ENCODE measurements around the gene IKZF3.
"Not testable (repeated sequence)": the region's sequence is repeated elsewhere in the genome, so short reads cannot be mapped to it uniquely, and the experiment has no call there.

Gene IKZF3

DNA sequence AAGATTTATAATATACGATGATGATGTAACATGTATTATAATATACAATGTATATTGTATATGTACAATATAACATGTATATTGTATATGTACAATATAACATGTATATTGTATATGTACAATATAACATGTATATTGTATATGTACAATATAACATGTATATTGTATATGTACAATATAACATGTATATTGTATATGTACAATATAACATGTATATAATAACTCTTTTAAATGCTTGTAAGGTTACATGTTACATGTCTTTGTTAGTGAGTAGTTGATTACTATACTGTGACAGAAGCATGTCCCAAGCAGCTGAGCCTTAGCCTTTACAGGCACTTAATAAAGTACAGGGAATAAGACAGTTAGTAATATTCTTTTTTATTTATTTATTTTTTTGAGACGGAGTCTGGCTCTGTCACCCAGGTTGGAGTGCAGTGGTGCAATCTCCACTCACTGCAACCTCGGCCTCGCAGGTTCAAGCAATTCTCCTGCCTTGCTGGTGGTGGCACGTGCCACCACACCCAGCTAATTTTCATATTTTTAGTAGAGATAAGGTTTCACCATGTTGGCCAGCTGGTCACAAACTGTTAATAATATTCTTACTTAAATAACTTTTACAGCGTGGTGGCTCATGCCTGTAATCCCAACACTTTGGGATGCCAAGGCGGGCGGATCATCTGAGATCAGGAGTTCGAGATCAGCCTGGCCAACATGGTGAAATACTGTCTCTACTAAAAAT, 8.0 kb downstream of the IKZF3 start:
- DNase-seq, result not testable (repeated sequence)

DNA sequence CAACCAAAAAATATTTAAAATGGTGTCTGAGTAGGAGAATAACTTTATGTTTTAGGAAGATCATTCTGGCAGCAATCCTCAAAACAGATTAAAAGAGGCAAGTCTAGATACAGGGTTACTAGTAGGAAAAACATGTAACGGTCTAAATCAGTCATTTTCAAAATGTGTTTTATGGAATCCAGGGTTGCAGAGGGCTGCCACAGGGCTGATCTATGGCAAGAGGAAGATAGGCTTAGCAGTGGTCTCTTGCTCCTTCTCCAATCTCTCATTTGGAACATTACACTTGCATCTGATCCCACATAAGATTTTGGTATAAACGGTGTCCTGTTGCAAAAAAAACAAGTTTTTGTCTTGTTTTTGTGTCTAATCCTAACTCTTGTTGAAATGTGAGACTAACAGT, 9.2 kb downstream of the IKZF3 start:
- DNase-seq, result no peak

DNA sequence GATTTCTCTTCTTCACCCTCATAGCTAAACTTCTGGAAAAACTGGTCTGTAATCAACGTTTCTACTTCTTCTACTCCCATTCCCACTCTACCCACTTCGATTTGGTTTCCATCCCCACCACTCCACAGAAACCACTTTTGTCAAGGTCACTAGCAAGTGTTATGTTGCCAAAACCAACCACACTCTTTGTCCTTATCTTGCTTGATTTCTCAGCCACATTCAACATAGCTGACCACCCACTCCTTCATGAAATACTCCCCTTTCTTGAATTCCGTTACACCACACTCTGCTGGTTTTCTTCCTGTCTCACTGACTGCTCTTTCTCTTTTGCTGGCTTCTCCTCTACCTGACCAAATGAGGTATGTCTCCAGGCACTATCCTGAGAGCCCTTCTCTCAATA, 11.9 kb downstream of the IKZF3 start:
- no peak for DNase-seq

DNA sequence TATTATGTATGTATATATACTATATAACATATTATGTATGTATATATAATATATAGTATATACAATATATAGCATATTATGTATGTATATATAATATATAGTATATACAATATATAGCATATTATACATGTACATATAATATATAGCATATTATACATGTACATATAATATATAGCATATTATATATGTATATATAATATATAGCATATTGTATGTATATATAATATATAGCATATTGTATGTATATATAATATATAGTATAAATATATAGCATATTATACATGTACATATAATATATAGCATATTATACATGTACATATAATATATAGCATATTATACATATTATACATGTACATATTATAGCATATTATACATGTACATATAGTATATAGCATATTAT, 13.9 kb downstream of the IKZF3 start:
- DNase-seq, result not testable (repeated sequence)

DNA sequence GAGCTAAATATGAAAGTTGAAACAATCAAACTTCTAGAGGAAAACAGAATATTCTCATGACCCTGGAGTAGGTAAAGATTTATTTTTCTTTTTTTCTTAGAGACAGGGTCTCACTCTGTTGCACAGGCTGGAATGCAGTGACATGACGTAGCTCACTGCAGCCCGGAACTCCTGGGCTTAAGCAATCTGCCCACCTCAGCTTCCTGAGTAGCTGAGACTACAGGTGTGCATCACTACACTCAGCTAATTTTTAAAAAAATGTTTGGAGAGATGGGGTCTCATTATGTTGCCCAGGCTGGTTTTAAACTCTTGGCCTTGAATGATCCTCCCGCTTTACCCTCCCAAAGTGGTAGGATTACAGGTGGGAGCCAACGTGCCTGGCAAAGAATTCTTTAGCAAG, 15.5 kb downstream of the IKZF3 start:
- no peak for DNase-seq

DNA sequence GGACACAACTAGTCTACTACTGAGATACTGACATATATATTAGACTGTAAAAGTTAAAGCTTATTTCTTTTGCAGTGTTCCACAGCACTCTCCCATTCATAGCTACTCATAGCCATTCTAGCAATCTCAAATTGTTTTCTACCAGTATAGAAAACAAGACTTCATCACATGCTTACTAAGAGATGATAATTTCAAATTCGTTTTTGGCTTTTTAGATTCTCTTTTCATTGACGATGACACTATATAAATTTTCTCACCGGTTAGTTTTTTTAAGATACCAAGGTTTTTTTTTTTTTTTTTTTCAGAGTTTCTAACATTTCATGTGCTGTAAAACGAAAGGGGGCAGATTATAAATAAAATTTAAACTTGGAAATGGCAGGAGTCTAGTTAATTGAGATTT, 17.9 kb downstream of the IKZF3 start:
- no peak for DNase-seq

DNA sequence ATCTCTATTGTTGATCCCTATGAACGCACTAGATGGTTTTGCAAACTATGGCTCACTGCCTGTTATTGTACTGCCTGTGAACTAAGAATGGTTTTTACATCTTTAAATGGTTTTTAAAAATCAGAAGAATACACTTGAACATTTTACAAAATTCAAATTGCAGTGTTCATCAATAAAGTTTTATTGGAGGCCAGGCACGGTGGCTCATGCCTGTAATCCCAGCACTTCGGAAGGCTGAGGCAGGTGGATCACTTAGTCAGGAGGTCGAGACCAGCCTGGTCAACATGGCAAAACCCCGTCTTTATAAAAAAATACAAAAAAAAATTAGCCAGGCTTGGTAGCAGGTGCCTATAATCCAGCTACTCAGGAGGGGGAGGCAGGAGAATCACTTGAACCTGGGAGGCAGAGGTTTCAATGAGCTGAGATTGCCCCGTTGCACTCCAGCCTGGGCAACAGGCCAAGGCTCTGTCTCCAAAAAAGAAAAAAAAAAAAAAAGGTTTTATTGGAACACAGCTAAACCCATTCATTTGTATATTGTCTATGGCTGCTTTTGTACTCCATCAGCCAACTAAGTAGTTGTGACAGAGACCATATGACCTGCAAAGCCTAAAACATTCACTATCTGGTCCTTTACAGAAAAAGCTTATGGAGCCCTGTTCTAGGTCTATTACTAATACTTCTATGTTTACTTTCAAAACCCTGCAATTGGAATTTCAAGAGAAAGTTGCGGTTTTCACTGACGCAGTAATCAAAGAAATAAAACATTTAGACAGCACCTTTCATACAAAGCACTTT, 18.9 kb downstream of the IKZF3 start:
- no peak for DNase-seq

DNA sequence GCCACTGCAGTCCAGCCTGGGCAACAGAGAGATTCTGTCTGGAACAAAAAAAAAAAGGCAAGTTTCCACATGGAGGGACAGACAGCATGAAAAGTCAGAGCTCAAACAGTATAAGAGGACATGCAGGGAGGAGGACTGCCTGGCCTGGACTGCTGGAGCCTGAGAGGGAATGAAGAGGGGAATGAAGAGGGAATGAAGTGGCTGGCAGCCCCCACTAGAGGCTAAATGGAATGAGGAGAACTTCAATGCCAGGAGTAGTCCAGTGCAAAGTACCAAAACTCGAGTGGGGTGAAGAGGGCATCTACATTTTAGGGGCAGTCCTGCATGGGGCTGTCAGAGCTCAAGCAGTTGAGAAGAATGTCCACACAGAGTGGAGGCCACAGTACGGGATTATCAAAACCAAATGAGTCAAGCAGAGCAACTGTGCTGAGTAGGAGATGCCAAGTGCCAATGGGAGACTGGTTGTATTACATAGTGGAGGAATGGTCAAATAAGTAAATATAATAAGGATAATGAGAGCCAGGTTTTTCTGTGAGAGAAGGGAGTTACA, 22.9 kb downstream of the IKZF3 start:
- no peak for DNase-seq

DNA sequence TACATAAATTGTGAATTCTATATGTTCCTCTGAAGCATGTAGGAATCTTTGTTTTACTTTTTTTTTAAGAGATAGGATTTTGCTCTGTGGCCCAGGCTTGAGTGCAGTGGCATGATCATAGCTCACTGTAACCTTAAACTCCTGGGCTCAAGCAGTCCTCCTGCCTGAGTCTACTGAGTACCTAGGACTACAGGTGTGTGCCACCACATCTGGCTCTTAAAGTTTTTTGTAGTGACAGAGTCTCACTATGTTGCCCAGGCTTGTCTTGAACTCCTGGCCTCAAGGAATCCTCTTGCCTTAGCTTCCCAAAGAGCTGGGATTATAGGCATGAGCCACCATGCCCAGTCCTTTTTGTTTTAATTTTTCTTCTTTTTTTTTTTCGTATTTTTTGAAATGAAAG, 25.3 kb downstream of the IKZF3 start:
- DNase-seq, result no peak

DNA sequence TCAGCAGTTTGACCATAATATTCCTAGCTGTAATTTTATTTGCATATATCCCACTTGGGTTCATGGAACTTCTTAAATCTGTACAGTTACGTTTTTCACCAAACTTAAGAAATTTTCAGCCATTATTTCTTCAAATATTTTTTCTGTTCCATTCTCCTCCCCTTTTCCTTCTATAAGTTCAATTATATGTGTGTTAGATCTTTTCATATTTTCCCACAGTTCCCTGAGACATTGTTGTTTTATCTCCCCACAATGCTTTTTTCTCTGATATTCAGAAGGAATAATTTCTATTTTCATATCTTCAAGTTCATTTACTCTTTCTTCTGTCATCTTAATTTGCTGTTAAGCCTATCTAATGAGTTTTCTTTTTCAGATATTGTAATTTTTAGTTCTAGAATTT, 26.1 kb downstream of the IKZF3 start:
- DNase-seq, result no peak

DNA sequence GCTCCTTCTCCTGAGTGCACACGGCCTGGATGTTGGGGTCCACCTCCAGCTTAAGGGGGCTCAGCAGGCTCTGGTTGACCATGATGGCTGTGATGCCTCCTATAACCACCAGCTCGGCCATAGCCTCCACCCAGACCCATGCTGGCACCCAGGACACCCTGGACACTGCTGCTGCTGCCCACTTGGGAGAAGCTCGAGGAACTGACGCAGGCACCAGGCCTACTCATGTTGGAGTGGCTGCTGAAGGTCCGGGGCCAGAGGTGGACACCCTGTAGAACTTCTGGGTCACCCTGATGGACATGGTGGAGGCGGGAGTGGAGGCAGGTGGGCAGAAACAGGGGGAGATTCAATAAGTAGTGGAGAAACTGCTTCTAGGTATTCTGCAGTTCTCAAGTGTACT, 28.0 kb downstream of the IKZF3 start:
- no peak for DNase-seq

DNA sequence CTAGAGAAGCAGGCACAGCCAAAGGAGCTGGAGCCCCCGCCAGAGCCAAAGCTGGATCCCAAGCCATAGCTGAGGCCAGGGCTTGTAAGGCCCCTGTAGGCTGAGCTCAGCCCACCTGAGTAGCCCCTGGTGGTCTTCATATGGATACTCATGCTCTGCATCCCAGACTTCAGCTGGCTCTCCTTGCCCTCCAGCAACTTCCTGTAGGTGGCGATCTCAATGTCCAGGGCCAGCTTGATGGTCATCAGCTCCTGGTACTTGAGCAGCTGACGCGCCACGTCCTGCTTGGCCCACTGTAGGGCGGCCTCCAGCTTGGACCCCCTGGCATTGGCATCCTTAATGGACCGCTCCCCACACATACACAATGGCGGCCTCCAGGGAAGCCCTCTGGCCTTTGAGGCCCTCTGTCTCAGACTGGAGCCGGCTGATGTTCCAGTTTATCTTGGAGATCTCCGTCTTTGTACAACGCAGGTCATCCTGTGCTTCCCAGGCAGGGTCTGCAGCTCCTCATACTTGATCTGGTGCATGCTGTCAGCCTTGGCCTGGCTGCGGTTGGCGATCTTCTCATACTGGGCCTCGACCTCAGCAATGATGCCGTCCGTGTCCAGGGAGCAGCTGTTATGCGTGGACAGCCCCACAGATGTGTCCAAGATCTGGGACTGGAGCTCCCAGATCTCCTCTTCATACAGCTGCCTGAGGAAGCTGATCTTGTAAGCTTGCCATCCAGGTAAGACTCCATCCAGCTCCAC, 28.9 kb downstream of the IKZF3 start:
- no peak for DNase-seq

DNA sequence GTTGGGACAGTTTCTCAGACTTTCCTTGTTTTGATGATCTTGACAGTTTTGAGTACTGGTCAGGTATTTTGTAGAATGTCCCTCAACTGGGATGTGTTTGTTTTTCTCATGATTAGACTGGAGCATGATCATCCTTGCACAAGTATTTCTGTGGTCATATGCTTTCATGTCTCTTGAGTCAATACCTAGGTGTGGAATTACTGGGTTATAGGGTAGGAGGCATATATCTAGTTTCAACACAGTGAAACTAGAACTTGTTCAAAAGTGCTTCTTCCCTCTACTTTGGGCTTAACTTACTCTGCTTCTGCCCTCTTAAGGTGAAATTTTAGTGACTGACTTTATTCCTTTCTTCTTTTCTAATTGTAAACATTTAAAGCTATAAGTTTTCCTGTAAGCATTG, 30.1 kb downstream of the IKZF3 start:
- DNase-seq, result no peak

DNA sequence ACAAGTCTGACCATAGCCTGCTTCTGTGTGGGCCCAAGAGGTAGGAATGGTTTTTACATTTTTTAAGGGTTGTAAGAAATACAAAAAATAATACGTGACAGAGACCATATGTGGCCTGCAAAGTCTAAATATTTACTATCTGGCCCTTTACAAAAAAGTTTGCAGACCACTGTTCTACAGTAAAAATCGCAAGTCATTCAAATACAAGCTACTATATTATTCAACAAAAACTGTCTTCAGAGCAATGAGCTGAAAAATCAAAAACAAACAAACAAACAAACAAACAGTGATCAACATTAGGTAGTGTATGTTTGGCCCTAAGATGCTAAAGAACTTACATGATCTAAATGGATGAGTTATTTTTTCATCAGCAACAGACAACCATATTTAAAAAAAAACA, 32.5 kb downstream of the IKZF3 start:
- no peak for DNase-seq

DNA sequence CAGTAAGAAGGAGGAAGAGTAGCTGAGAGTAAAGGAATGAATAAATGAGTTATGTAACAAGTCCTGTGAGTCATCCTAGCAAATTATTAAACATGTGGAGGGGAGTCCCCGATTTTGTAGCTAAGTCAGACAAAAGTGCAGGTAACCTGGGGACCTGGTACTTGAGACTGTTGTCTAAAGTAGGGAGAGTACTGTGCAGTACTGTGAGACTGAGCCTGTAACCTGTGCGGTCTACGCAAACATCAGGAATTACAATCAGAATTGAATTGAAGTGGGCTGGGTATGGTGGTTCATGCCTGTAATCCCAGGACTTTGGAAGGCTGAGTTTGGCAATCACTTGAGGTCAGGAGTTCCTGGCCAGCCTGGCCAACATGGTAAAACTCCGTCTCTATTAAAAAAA, 35.7 kb downstream of the IKZF3 start:
- no peak for DNase-seq

DNA sequence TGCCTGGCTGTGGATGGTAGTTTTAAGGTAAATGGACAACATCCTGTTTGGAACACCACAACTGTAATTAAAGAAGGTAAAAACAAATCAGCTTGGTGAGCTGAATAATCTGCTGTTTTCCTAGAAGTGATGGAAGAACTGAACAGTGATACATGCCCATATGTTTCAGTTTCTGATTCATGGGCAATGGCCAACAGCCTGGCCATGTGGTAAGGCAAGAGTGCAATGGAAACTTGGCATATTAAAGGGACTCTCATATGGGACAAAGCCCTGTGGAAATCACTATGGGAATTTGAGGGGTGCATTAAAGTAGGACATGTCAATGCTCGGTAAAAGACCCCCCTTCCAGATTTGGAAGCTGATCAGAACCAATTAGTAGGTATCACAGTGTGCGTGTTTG, 37.8 kb downstream of the IKZF3 start:
- DNase-seq, result no peak

DNA sequence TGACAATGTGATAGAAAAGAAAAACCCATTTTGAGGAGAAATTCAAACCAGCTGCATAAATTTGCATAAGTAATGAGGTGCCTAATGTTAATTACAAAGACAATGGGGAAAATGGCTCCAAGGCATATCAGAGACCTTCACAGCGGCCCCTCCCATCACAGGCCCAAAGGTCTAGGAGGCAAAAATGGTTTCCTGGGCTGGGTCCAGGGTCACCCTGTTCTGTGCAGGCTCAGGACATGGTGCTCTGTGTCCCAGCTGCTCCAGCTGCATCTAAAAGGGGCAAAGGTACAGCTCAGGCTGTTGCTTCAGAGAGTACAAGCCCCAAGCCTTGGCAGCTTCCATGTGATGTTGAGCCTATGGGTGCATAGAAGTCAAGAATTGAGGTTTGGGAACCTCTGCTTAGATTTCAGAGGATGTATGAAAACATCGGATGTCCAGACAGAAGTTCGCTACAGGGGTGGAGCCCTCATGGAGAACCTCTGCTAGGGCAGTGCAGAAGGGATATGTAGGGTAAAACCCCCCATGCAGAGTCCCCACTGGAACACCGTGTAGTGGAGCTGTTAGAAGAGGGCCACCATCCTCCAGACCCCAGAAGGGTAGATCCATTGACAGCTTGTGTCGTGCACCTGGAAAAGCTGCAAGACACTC, 40.6 kb downstream of the IKZF3 start:
- DNase-seq, result no peak

DNA sequence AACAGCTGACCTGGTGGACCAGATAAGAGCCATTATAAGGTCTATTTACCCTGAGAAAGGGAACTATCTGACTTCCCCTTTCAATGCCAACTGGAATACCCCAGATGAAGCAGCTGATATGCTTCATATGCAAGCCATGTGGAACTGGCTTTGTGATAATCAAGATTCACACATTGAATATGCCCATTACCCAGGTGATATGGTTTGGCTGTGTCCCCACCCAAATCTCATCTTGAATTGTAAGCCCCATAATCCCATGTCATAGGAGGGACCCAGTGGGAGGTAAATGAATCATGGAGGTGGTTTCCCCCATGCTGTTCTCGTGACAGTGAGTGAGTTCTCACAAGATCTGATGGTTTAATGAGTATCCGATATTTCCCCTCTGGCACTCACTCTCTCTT, 42.1 kb downstream of the IKZF3 start:
- DNase-seq, result no peak

DNA sequence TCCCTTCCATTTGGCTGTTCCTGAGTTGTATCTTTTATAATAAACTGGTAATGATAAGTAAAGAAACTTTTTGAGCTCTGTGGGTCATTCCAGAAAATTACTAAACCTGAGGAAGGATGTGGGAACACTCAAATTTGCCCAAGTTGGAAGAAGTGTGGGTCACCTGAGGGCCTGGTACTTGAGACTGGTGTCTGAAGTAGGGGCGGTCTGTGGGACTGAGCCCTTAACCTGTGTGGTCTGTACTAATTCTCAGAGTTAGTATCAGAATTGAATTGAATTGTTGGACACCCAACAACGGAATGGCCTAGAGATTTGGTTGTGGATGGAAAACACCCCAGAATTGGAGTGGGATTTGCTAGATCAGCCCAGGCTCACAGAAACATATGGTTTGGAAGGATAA, 43.1 kb downstream of the IKZF3 start:
- DNase-seq, result no peak

DNA sequence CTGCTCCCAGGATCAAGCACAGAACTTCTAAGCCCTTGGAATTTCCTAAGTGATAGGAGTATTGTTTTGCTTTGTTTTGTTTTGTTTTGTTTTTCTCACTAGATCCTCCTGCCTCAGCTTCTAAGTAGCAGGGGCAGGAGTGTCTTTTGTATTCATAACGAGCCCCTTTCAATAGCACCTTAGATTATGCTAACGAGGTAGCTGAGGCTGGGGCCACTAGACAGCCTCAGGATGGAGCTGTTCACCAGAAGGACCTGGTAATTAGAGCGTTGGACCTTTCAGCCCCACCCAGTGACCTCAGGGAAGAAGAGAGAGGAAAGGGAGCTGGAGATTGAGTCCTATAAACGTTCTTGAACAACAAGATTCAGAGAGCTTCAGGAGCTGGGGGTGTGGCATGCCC, 43.6 kb downstream of the IKZF3 start:
- DNase-seq, result no peak

DNA sequence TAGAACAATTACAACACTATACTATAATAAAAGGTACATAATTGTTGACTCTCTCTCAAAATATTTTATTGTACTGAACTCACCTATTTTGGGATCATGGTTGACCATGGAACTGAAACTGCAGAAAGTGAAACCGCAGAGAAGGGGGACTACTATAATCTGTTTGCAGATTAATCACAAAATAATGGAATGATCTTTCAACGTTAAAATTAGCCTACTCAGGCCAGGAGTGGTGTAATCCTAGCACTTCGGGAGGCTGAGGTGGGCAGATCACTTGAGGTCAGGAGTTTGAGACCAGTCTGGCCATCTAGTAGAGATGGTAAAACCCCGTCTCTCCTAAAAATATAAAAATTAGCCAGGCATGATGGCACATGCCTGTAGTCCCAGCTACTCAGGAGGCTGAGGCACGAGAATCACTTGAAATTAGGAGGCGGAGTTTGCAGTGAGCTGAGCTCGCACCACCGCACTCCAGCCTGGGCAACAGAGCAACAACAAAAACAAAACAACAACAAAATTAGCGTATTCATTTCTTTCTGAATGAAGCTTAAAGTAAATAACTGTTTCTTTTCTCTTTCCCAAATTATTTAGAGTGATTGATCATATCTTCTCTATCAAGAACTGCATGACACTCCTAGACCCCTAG, 45.6 kb downstream of the IKZF3 start:
- DNase-seq, result no peak

DNA sequence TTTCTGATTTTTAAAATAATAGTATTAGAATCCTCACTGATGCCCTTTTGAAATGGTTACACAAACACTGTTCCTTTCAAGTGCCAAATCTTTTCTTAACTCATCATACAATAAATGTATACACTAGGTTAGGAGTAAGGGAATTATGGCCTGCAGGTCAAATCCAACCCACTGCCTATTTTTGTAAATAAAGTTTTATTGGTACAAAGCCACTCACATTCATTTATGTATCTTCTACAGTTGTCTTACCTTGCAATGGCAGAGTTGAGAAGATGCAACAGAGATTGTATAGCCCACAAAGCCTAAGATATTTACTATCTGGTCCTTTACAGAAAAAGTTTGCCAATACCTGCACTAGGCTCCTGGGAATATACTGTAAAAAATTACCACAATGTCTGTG, 47.8 kb downstream of the IKZF3 start:
- DNase-seq, result no peak

DNA sequence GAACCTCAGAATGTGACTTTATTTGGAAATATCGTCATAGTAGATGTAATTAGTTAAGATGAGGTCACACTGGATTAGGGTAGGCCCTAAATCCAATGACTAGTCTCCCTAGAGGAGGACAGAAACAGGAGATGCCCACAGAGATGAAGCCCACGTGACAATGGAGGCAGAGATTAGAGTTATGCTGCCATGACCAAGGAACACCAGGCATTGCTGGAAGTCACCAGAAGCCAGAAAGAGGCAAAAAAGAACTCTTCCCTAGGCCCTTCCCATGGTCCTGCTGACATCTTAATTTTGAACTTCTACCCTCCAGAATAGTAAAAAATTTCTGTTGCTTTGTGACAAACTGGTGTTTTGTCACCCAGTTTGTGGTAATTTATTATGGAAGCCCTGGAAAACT, 49.6 kb downstream of the IKZF3 start:
- DNase-seq, result no peak

Data from activated T-cell treated with anti-CD3 and anti-CD28 coated beads, Interleukin-2, amount 50 U/mL, for 1 hour (primary cell).